Progenitor cell of endocrine pancreas (in vitro differentiated cells): ENCODE measurements around the gene RBM12. TPM values are rescaled to one million over a fixed set of nuclear protein-coding genes. Genes with fewer than 3 reads are reported as not detected.
"Not testable (repeated sequence)": the region's sequence is repeated elsewhere in the genome, so short reads cannot be mapped to it uniquely, and the experiment has no call there.

ENCODE experiments used
- DNase-seq: peaks from one replicate; pipeline ENCODE4 v3.0.0; 2021; ENCODE audit warnings: low spot score; ENCODE audit not compliant: unreplicated experiment
- H3K27ac Mint-ChIP-seq: 2 replicates; pipeline ENCODE4 v1.8.0; 2021; ENCODE audit warnings: mild to moderate bottlenecking, moderate library complexity, mixed read lengths
- H3K27me3 Mint-ChIP-seq: 2 replicates; pipeline ENCODE4 v1.8.0; 2021; ENCODE audit warnings: mixed read lengths
- H3K36me3 Mint-ChIP-seq: 2 replicates; pipeline ENCODE4 v1.8.0; 2022; ENCODE audit warnings: mixed read lengths; ENCODE audit not compliant: insufficient read depth
- H3K4me1 Mint-ChIP-seq: 2 replicates; pipeline ENCODE4 v1.8.0; 2021; ENCODE audit warnings: low read depth, mixed read lengths
- H3K4me3 Mint-ChIP-seq: 2 replicates; pipeline ENCODE4 v1.8.0; 2021; ENCODE audit warnings: low read depth, mild to moderate bottlenecking, moderate library complexity, mixed read lengths
- H3K9me3 Mint-ChIP-seq: 2 replicates; pipeline ENCODE4 v1.8.0; 2021; ENCODE audit warnings: low read depth, mixed read lengths
- CTCF ChIP-seq: fragments of 200-600 bp; sonication (generic); IDR thresholded peaks from one replicate; pipeline ENCODE4 v1.5.0; 2021; ENCODE audit warnings: antibody characterized with exemption, mild to moderate bottlenecking; ENCODE audit not compliant: unreplicated experiment
- total RNA-seq: library from RNA; stranded (reverse); gene quantifications from 2 replicates; pipeline ENCODE4 v1.2.1, GENCODE V29; 2021

The RBM12 gene
- total RNA-seq, 1 donor from 2014 or later, result 157 TPM

- no peaks in the 10 kb centered on the region for H3K27me3 Mint-ChIP-seq
- peaks cover 5% of the 10 kb centered on the region for H3K4me1 Mint-ChIP-seq
These were observed 45.3 kb upstream of the RBM12 start for GRCh38 chr20:35710039-35710438.

GRCh38 chr20:35709259-35709658 is 44.6 kb upstream of the RBM12 start:
- Mint-ChIP-seq H3K27me3 (no peaks in the 10 kb centered on the region), H3K4me3 (no peak overlapping the region), H3K27ac (peak overlapping the region; percentile 17), H3K4me1 (peaks cover 5% of the 10 kb centered on the region), H3K36me3 (peaks cover 30% of the 10 kb centered on the region), H3K9me3 (no peaks in the 10 kb centered on the region)
- TF ChIP-seq CTCF, result no peak
- no peak for DNase-seq

More at GRCh38 chr20:35710039-35710438, 45.3 kb upstream of the RBM12 start:
- Mint-ChIP-seq H3K36me3 (peaks cover 28% of the 10 kb centered on the region), H3K27ac (no peak overlapping the region), H3K4me3 (no peak overlapping the region), H3K9me3 (no peaks in the 10 kb centered on the region)
- no peak for DNase-seq
- TF ChIP-seq CTCF, result no peak

GRCh38 chr20:35708502-35708901 is 43.8 kb upstream of the RBM12 start:
- Mint-ChIP-seq H3K9me3 (no peaks in the 10 kb centered on the region), H3K4me1 (peaks cover 5% of the 10 kb centered on the region)

GRCh38 chr20:35706591-35707529 is 42.2 kb upstream of the RBM12 start:
- not testable (repeated sequence) for H3K4me3 Mint-ChIP-seq, H3K9me3 Mint-ChIP-seq, H3K27ac Mint-ChIP-seq, H3K4me1 Mint-ChIP-seq, DNase-seq, H3K27me3 Mint-ChIP-seq
- peaks cover 27% of the 10 kb centered on the region for H3K36me3 Mint-ChIP-seq

More at GRCh38 chr20:35708502-35708901, 43.8 kb upstream of the RBM12 start:
- no peak for TF ChIP-seq CTCF
- Mint-ChIP-seq H3K36me3 (peaks cover 30% of the 10 kb centered on the region), H3K4me3 (no peak overlapping the region), H3K27me3 (no peaks in the 10 kb centered on the region), H3K27ac (no peak overlapping the region)
- no peak for DNase-seq

GRCh38 chr20:35705894-35706293 is 41.2 kb upstream of the RBM12 start:
- H3K36me3 Mint-ChIP-seq, result peaks cover 23% of the 10 kb centered on the region
- not testable (repeated sequence) for H3K9me3 Mint-ChIP-seq, H3K27me3 Mint-ChIP-seq, H3K4me3 Mint-ChIP-seq, H3K27ac Mint-ChIP-seq, H3K4me1 Mint-ChIP-seq, DNase-seq

GRCh38 chr20:35704514-35705261 is 40.0 kb upstream of the RBM12 start:
- Mint-ChIP-seq H3K27ac (no peak overlapping the region), H3K9me3 (no peaks in the 10 kb centered on the region), H3K27me3 (no peaks in the 10 kb centered on the region), H3K4me3 (no peak overlapping the region), H3K4me1 (peaks cover 15% of the 10 kb centered on the region), H3K36me3 (peaks cover 20% of the 10 kb centered on the region)
- no peak for TF ChIP-seq CTCF
- DNase-seq, result no peak
